NCI-H460 (cell line): ENCODE measurements around the gene PDSS2. TPM values are rescaled to one million over a fixed set of nuclear protein-coding genes. Genes with fewer than 3 reads are reported as not detected.

Experiments
- DNase-seq: peaks from one replicate; pipeline ENCODE4 v3.0.0-alpha.2; 2016; ENCODE audit warnings: low read depth; ENCODE audit errors: extremely low read depth
- small RNA-seq, 2 experiments: library from RNA; depleted of rRNA; stranded (forward); fragments of <200 nt; gene quantifications; one replicate each; pipeline ENCODE3, GENCODE V24; 2014
- total RNA-seq: library from RNA; depleted of rRNA; stranded (reverse); fragments of >200 nt; shearing (Covaris generic); gene quantifications from 2 replicates; pipeline ENCODE4 v1.2.3, GENCODE V29; 2014; rRNA removed

The PDSS2 gene
- total RNA-seq, 1 experiment from 2014 or later = 15.7 TPM

DNA sequence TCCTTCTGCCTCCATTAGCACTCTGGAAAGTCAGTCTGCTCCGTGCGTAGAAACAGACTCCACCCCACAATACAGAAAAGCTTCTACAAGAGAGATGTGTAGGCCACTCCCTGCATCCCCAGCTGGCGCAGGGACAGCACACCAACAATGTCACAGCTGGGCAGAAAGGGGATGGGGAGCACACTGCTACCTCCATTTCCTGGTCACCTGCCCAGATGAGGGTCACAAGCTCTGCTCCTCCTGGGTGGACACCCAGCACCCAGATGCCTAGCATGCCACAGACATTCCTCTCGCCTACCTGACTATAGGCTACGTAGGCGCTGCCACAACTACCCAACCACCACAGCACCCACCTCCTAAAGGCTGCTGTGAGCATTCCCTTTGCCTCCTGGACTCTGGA lies 356.3 kb downstream of the PDSS2 start:
- DNase-seq = no peak

Small RNAs within 50 kb of the gene (small RNA-seq; reads per million reads assigned to genes)
- 0 reads per million in 2 experiments for gene AL591516.1
- gene RNU6-1299P = 0 reads per million in 2 experiments

Other genes starting within 250 kb of the PDSS2 start
- gene SOBP, start 30.6 kb upstream of the PDSS2 start, total RNA-seq = 0.59 and 1.6 TPM in 2 replicates